Left lung (tissue), 10 donors: ENCODE data around the gene AMN. TPM values are rescaled to one million over a fixed set of nuclear protein-coding genes. Genes with fewer than 3 reads are reported as not detected.
"Not testable (repeated sequence)": the region's sequence is repeated elsewhere in the genome, so short reads cannot be mapped to it uniquely, and the experiment has no call there.

Source experiments
- ATAC-seq: fragments of 200-7000 bp; cut with Tn5 transposase; one replicate; pipeline ENCODE4 v1.9.1; 2020; ENCODE audit warnings: moderate library complexity
- DNase-seq, 4 donors: peaks; one replicate each; pipeline ENCODE4 v3.0.0-alpha.2; 2013 to 2020
- H3K27ac ChIP-seq, 2 donors: fragments of 200-600 bp; sonication (generic) in 1 of 2; one replicate each; pipeline versions ENCODE4 v1.5.0 to v1.8.0; 2020 to 2021
- H3K27me3 ChIP-seq, 2 donors: fragments of 200-600 bp; sonication (generic) in 1 of 2; one replicate each; pipeline versions ENCODE4 v1.5.0 to v1.8.0; 2020 to 2021
- H3K36me3 ChIP-seq, 2 donors: fragments of 200-600 bp; sonication (generic) in 1 of 2; one replicate each; pipeline versions ENCODE4 v1.5.0 to v1.8.0; 2020 to 2021
- H3K4me1 ChIP-seq, 2 donors: fragments of 200-600 bp; one replicate each; pipeline ENCODE4 v1.8.0; 2021
- H3K4me3 ChIP-seq, 2 donors: fragments of 200-600 bp; sonication (generic) in 1 of 2; one replicate each; pipeline versions ENCODE4 v1.5.0 to v1.8.0; 2020 to 2021; ENCODE audit warnings: mild to moderate bottlenecking in 1 of 2
- H3K9me3 ChIP-seq, 2 donors: fragments of 200-600 bp; sonication (generic) in 1 of 2; one replicate each; pipeline versions ENCODE4 v1.5.0 to v1.8.0; 2020 to 2021
- CTCF ChIP-seq, 2 donors: fragments of 200-600 bp; sonication (generic) in 1 of 2; IDR thresholded peaks; one replicate each; pipeline versions ENCODE4 v1.5.0 to v1.8.0; 2021; ENCODE audit warnings: antibody characterized with exemption in 2 of 2
- intact Hi-C, 2 donors: fragments of 100-400 bp; cut with DNase I; formaldehyde crosslinking; loops; one replicate each; pipeline versions ENCODE4 v1.11.2 to v1.14.2; 2022
- polyA plus RNA-seq, 6 donors: library from polyadenylated mRNA; unstranded; fragments of 120-200 nt; gene quantifications; one replicate each; pipeline ENCODE4 v1.2.1, GENCODE V29; 2013; ENCODE audit not compliant: insufficient read length in 6 of 6
- total RNA-seq, 2 donors: library from RNA; stranded (reverse); fragmentation: NEBNext Ultra II Directional; extraction: Animal tissue kit (Norgen Biotek cat#: 25700); gene quantifications; one replicate each; pipeline ENCODE4 v1.2.1, GENCODE V29; 2021
- donor health status: DM: no; HTN: yes; CAD: no.
- donor health status: DM: no; HTN: no; CAD: no.

AMN gene
- total and polyA plus RNA-seq, 8 donors: 0.30 to 23.2 (median 1.1) TPM

GRCh38 chr14:102892651-102893050, 29.8 kb upstream of the AMN start:
- no peak for DNase-seq
- H3K27ac ChIP-seq: no peak overlapping the region
- peaks cover 0 to 93% of the 10 kb centered on the region in 2 donors for H3K36me3 ChIP-seq
- peaks cover 0 to 2% of the 10 kb centered on the region in 2 donors for H3K4me1 ChIP-seq
- H3K4me3 ChIP-seq: no peak overlapping the region
- no peak for TF ChIP-seq CTCF (IDR thresholded peaks at IDR 0.05)
- H3K9me3 ChIP-seq: no peaks in the 10 kb centered on the region
- H3K27me3 ChIP-seq: no peaks in the 10 kb centered on the region
- intact Hi-C loops: no loop called here
- no peak for ATAC-seq

- no peak overlapping the region for H3K27ac ChIP-seq
- H3K27me3 ChIP-seq: no peaks in the 10 kb centered on the region
- ATAC-seq (peak; percentile 47), DNase-seq (peak in 2 of 4 donors; percentile 68 to 80)
- peaks cover 0 to 93% of the 10 kb centered on the region in 2 donors for H3K36me3 ChIP-seq
- H3K9me3 ChIP-seq: no peaks in the 10 kb centered on the region
- intact Hi-C loops: no loop called here
- no peak for TF ChIP-seq CTCF (IDR thresholded peaks at IDR 0.05)
- H3K4me3 ChIP-seq: no peak overlapping the region
- H3K4me1 ChIP-seq: peaks cover 0 to 8% of the 10 kb centered on the region in 2 donors
These were observed 29.0 kb upstream of the AMN start for GRCh38 chr14:102893452-102893851.

- H3K9me3 ChIP-seq, intact Hi-C loops, DNase-seq, H3K27me3 ChIP-seq, H3K27ac ChIP-seq, H3K4me3 ChIP-seq: not testable (repeated sequence)
- H3K4me1 ChIP-seq: peaks cover 8 to 10% of the 10 kb centered on the region in 2 donors
- ATAC-seq: peak; percentile 64
- H3K36me3 ChIP-seq: peaks cover 0 to 84% of the 10 kb centered on the region in 2 donors
These were observed 25.7 kb upstream of the AMN start for GRCh38 chr14:102896735-102897134.

GRCh38 chr14:102897299-102898027, 25.0 kb upstream of the AMN start:
- no peak for TF ChIP-seq CTCF (IDR thresholded peaks at IDR 0.05)
- H3K36me3 ChIP-seq: peaks cover 0 to 82% of the 10 kb centered on the region in 2 donors
- H3K27me3 ChIP-seq: no peaks in the 10 kb centered on the region
- H3K4me1 ChIP-seq: peaks cover 8 to 10% of the 10 kb centered on the region in 2 donors
- intact Hi-C loops: no loop called here
- no peaks in the 10 kb centered on the region for H3K9me3 ChIP-seq
- H3K4me3 ChIP-seq: no peak overlapping the region
- no peak overlapping the region for H3K27ac ChIP-seq
- ATAC-seq: peak; percentile 80
- no peak for DNase-seq

GRCh38 chr14:102898298-102898697, 24.2 kb upstream of the AMN start:
- ATAC-seq (no peak), DNase-seq (no peak)
- no peaks in the 10 kb centered on the region for H3K9me3 ChIP-seq
- H3K27ac ChIP-seq: no peak overlapping the region
- peaks cover 8 to 10% of the 10 kb centered on the region in 2 donors for H3K4me1 ChIP-seq
- intact Hi-C loops: no loop called here
- H3K27me3 ChIP-seq: no peaks in the 10 kb centered on the region
- H3K4me3 ChIP-seq: no peak overlapping the region
- TF ChIP-seq CTCF (IDR thresholded peaks at IDR 0.05): no peak
- peaks cover 0 to 82% of the 10 kb centered on the region in 2 donors for H3K36me3 ChIP-seq
